Panc1 (cell line): ENCODE results near the gene GANC. TPM values are rescaled to one million over a fixed set of nuclear protein-coding genes. Genes with fewer than 3 reads are reported as not detected.
A peak's percentile ranks its signal among the peaks of the same experiment; 100 is the strongest.

Experiments used
- ATAC-seq: fragments of 200-7000 bp; cut with Tn5 transposase; 2 replicates; pipeline ENCODE4 v1.9.1; 2020; ENCODE audit warnings: mild to moderate bottlenecking, moderate library complexity
- BruUV-seq: library from RNA; stranded (reverse); fragments of 400-500 nt; replicated peaks from 2 replicates; lab custom pipeline; 2021; lab: Mats Ljungman, UMichigan
- CTCF ChIA-PET: fragments of 300-600 bp; sonication (Branson Sonifier 250); formaldehyde crosslinking; loops from one replicate; lab custom pipeline; 2022; ENCODE audit warnings: antibody characterized with exemption; lab: Charles Lee
- POLR2A ChIA-PET: fragments of 300-600 bp; sonication (Branson Sonifier 250); formaldehyde crosslinking; loops from one replicate; lab custom pipeline; 2022; ENCODE audit warnings: antibody characterized with exemption; lab: Charles Lee
- DNase-seq: peaks from one replicate; pipeline ENCODE4 v3.0.0-alpha.2; 2010; ENCODE audit warnings: low read depth, low spot score
- H3K27ac ChIP-seq: 2 replicates; pipeline ENCODE4 v1.5.1; 2011; ENCODE audit warnings: mild to moderate bottlenecking, low read length, inconsistent platforms
- H3K27me3 ChIP-seq: fragments of 200-500 bp; sonication (Bioruptor generic); 2 replicates; pipeline ENCODE4 v1.6.0; 2014; ENCODE audit warnings: low read length, inconsistent platforms; ENCODE audit not compliant: control insufficient read depth, insufficient read depth
- H3K36me3 ChIP-seq: fragments of 200-500 bp; sonication (Bioruptor generic); 2 replicates; pipeline ENCODE4 v1.5.1; 2014; ENCODE audit warnings: inconsistent platforms, mild to moderate bottlenecking, low read length, moderate library complexity; ENCODE audit not compliant: control insufficient read depth, insufficient read depth
- H3K4me1 ChIP-seq: 2 replicates; pipeline ENCODE4 v1.5.1; 2011; ENCODE audit warnings: inconsistent platforms, mild to moderate bottlenecking, low read length, moderate library complexity; ENCODE audit not compliant: control insufficient read depth, insufficient read depth
- H3K4me3 ChIP-seq, 2 experiments: 2 replicates each; pipeline ENCODE4 v1.5.1; 2011 to 2012; ENCODE audit warnings: low read depth in 2 of 2, low read length in 2 of 2, mild to moderate bottlenecking in 2 of 2, inconsistent platforms in 1 of 2, moderate library complexity in 1 of 2
- H3K9me3 ChIP-seq: fragments of 200-500 bp; sonication (Bioruptor generic); 2 replicates; pipeline ENCODE4 v1.5.1; 2014; ENCODE audit warnings: low read depth, mild to moderate bottlenecking, inconsistent platforms, low read length, moderate library complexity; ENCODE audit not compliant: control insufficient read depth, insufficient read depth
- CTCF ChIP-seq: fragments of 450-650 bp; IDR thresholded peaks from 2 replicates; pipeline ENCODE4 v1.5.1; 2017; ENCODE audit warnings: mild to moderate bottlenecking
- POLR2AphosphoS5 ChIP-seq: IDR thresholded peaks from 2 replicates; pipeline ENCODE4 v1.6.1; 2012; ENCODE audit warnings: mild to moderate bottlenecking, low read depth, low read length, moderate library complexity
- REST ChIP-seq, 2 experiments: IDR thresholded peaks; 2 replicates each; pipeline ENCODE4 v1.6.1; 2011 to 2012; ENCODE audit warnings: low read depth in 2 of 2, control low read depth in 1 of 2, low read length in 1 of 2, mild to moderate bottlenecking in 1 of 2, moderate library complexity in 1 of 2; ENCODE audit not compliant: insufficient read depth in 1 of 2
- SIN3A ChIP-seq: IDR thresholded peaks from 2 replicates; pipeline ENCODE4 v1.6.1; 2012; ENCODE audit warnings: low read depth, mild to moderate bottlenecking, low read length, moderate library complexity, borderline replicate concordance; ENCODE audit not compliant: insufficient read depth
- TCF7L2 ChIP-seq: IDR thresholded peaks from 2 replicates; pipeline ENCODE4 v1.6.1; 2011; ENCODE audit warnings: mild to moderate bottlenecking, low read depth, low read length, inconsistent platforms
- in situ Hi-C: cut with HindIII; loops from 2 replicates; pipeline ENCODE4 v1.10.0; 2016; ENCODE audit warnings: low sequenced_read_pairs, low pct_unique_long_range_greater_than_20kb
- intact Hi-C: fragments of 100-400 bp; cut with micrococcal nuclease; formaldehyde crosslinking; loops from one replicate; pipeline ENCODE4 v1.10.0; 2022; ENCODE audit not compliant: unreplicated experiment
- total RNA-seq: library from RNA; stranded (reverse); gene quantifications from one replicate; pipeline ENCODE4 v1.2.1, GENCODE V29; 2021; ENCODE audit not compliant: unreplicated experiment

Gene GANC
- total RNA-seq, 1 experiment from 2014 or later: 21.1 TPM

GRCh38 chr15:42270551-42270950 is 2.5 kb upstream of the GANC start:
- Histone ChIP-seq H3K9me3 (no peaks in the 10 kb centered on the region), H3K4me1 (peaks cover 18% of the 10 kb centered on the region), H3K27ac (peak overlapping the region; percentile 74), H3K27me3 (no peaks in the 10 kb centered on the region), H3K36me3 (peaks cover 21% of the 10 kb centered on the region), H3K4me3 (no peak overlapping the region; a peak in 1 of 4 replicates)
- TF ChIP-seq CTCF (no peak), TCF7L2 (no peak), SIN3A (no peak), POLR2AphosphoS5 (no peak), REST (IDR thresholded peaks at IDR 0.05; ENCODE audit: insufficient read depth in 1 of 2, low read depth in 2 of 2, low read length in 1 of 2) (no peak)
- in situ Hi-C loops (no loop called here), intact Hi-C loops (no loop called here)
- DNase-seq: no peak
- CTCF ChIA-PET: interaction anchor here (0.6 kb wide), 1 partner anchor 28 kb away, joined by 7 read pairs; no protein-coding TSS in a partner anchor
- POLR2A ChIA-PET: interaction anchor here (0.5 to 1.2 kb wide), 2 partner anchors 8 to 42 kb away, joined by 3 to 10 read pairs; no protein-coding TSS in a partner anchor
- no TSS peak for BruUV-seq
- no peak for ATAC-seq

- ChIA-PET CTCF (interaction anchor here (0.6 kb wide), 1 partner anchor 29 kb away, joined by 7 read pairs; no protein-coding TSS in a partner anchor), POLR2A (interaction anchor here (0.5 to 1.2 kb wide), 3 partner anchors 9 to 196 kb away, joined by 3 to 10 read pairs (median 3); no protein-coding TSS in a partner anchor)
- H3K4me3 ChIP-seq: peak overlapping the region; percentile 29 to 66; a peak in 3 of 4 replicates
- H3K27me3 ChIP-seq: no peaks in the 10 kb centered on the region
- DNase-seq (no peak), ATAC-seq (no peak)
- peak overlapping the region; percentile 74 for H3K27ac ChIP-seq
- no peaks in the 10 kb centered on the region for H3K9me3 ChIP-seq
- peaks cover 21% of the 10 kb centered on the region for H3K36me3 ChIP-seq
- no TSS peak for BruUV-seq
- intact Hi-C loops: no loop called here
- H3K4me1 ChIP-seq: peaks cover 20% of the 10 kb centered on the region
- TF ChIP-seq CTCF: no peak
- TF ChIP-seq SIN3A: no peak
- TF ChIP-seq TCF7L2: no peak
- TF ChIP-seq REST (IDR thresholded peaks at IDR 0.05; ENCODE audit: insufficient read depth in 1 of 2, low read depth in 2 of 2, low read length in 1 of 2): no peak
- no peak for TF ChIP-seq POLR2AphosphoS5
- in situ Hi-C loops: no loop called here
These were observed 2.0 kb upstream of the GANC start for GRCh38 chr15:42270996-42271395.
